Fibroblast of skin of left biceps (primary cell): ENCODE results near the gene ISM1.

Experiments
- DNase-seq, 2 experiments: peaks; one replicate each; pipeline ENCODE4 v3.0.0-alpha.2; 2013; ENCODE audit warnings: low read depth in 2 of 2

ISM1 gene

DNA sequence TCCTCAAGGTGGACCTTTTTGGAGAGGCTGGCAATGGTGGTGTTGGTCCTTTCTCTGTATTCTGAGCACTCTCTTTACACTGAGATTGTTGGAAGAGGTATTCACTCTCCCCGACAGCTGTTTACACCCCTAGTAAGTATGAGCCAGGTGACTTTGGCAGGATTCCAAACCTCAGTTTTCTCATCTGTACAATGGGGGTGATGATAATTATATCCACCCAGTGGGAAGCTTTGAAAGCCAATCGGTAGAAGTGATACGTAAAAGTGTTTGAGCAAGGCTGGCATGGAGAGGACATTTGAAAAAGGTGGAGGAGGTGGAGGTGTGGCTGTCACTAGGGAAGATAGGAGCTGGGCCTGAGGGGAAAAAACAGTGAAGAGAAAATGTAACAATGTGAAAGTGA, 35.5 kb downstream of the ISM1 start:
- no peak for DNase-seq

DNA sequence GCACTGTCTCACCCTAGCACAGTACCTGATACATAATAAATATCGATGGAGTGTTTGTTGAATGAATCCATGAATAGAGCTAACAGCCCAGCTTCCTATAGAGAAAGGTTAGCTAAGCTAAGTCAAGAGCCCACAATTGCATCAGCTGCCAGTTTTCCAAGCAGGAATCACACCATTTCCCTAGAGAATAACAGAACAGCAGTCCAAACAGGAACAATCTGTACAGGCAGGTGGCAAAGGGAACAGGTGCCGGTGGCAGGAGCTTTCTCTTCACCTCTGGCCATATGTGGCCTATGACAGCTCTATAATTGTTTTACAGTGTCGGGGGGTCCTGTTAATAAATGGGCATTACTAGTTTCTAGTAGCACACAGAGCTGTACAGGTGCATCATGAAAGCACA, 38.8 kb downstream of the ISM1 start:
- no peak for DNase-seq

DNA sequence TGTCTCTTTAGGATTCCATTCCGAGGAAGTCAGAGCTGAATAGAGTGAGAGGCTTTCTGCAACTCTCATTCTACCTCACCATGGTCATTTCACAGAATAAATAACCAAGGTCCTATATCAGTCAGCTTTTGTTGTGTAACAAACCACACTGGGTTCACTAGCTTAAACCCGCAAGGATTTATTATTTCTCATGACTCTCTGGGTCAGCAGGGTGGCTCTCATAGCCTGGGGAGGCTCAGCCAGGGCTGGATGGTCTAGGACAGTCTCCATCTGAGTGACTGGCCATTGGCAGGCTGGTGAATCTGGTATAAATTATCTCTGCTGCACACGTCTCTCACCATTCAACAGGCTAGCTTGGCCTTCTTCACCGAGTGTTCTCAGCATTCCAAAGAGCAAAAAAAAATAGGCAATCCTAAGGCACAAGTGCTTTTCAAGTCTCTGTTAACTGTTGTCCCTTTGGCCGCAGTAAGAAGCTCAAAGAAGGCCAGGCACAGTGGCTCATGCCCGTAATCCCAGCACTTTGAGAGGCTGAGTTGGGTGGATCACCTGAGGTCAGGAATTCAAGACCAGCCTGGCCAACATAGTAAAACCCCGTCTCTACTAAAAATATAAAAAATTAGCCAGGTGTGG, 39.7 kb downstream of the ISM1 start:
- DNase-seq, result no peak

DNA sequence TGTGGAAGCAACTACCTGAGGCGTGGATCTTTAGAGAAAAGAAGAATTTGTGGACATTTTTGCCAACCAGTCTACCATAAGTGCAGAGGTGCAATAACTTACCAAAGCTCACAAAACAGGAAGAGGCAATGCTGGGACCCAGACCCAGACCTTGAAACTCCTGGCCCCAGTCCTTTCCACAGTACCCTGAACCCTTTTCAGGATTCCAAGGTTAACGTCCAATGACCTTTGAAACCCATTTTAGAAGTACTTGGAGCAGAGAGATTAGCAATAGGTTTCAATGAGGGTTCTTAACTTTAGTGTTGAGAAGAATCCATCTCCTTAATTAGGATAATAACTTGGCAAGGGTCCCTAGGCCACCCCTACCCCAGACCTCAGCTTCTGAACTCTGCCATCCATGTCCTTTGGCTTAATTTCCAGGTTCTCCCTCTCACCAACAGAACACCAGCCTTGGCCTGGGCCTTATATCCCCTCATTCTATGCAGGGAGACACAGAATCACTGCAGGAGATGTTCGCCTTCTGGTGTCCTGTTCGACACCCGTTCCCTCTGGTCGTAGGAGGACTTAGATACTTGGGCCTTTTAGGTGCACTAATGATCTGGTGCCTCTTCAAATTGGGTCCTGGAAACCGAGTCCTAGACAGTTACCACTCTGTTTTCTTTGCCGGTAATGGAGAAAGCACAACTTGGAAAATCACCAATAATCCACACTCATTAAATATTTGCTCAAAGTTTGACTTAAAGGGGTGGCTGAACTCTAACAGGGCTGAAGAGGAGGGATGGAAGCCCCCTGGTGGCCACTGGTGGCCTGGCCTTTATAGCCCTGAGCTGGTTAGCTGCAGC, 40.6 kb downstream of the ISM1 start:
- peak; percentile 6 to 12 for DNase-seq

DNA sequence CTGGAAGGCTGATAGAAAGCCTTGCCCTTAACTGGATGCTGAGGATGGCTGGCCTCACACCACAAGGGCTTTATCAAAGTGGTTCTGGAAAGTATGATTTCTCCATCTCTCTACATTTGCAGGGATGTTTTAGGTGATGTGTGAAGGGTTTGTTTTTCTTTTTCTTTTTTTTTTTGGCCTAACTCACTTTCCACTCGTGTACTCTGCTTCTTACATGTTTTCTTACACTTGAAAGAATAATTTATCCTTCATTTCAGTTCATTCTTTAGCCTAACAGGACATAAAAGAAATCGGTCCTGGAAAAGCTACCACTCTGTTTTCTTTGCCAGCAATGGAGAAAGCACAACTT, 41.2 kb downstream of the ISM1 start:
- no peak for DNase-seq

DNA sequence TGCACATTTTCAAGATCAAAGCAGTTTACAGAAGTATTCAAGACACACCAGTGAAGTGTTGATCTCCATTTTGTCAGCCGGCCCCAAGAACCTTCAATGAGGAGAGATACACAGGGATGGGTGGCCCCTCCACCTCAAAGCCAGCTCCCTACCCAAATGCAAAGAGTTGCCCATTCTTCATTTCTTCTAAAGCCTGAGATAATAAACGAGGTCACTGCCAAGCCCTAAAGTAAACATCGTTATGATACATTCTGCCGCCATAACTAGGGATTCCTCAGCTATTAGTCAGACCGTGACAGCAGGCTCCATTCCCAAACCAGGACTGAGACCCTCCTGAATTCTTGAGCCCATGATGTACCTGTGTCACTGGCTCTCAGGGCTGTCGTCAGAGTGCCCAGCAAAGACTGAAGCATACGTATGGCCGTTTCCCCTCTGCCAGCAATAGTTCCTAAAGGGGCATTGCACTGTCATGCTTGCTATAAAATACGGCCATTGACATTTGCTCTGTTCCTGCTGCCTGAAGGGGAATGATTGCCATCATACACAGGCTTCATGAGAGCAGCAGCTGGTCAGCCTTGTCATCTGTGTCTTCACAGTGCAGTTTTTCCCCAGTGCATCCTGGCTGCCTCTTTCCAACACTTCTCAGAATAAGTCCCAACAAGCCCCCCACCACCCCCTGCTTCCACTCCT, 41.7 kb downstream of the ISM1 start:
- DNase-seq, result no peak

DNA sequence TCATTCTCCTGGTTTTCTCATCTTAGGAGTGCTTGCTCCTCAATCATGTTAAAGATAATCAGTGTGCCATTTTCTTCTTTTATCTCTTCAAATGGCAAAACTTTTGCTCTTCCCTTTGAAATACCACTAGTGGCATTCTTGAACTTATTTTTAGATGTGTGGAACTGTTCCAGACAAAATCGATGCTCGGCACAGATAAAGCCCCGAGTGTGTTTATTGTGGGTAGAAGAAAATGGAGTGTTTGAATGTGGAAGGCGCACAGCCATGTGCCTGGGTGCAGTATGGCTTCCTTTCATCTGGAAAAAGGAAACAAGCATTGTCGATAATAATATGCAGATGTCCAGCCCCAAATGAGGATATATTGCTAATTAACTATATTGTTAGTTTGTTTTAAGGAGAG, 42.4 kb downstream of the ISM1 start:
- DNase-seq, result no peak

DNA sequence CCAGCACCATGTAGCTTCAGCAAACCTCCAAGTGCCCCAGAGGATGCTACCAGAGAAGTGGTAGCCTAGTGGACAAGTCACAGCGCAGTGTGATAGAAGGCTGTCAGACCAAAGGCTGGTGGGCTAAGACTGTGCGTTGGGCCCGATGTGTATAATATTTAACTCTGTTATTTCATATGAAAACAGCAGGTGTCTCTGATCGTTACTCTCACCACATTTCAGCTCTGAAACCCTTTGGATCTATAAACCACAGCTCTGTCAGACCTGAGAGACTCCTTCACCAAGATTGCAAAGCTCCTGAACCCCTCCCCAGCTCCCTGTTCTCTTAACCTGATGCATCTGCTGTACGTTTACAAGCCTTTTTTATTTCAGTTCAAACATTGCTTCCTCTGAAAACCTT, 43.8 kb downstream of the ISM1 start:
- DNase-seq, result no peak

DNA sequence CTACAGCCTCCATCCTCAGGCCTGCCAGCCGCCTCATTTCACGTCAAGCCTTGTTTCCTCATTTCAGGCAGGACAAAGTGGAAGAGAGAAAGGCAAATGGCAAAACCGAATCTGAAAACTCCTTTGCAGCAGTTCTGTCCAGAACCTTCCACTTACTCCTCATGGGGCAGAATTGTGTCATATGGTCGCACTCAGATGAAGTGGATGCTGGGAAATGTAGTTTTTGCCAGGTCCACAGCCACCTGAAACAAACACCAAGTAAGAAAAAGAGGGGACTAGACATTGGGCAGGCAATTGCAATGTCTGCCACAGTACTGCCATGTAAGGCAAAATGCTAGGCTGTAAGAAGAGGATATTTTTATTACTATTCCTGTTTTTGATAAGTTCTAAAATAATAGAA, 44.9 kb downstream of the ISM1 start:
- DNase-seq, result no peak

DNA sequence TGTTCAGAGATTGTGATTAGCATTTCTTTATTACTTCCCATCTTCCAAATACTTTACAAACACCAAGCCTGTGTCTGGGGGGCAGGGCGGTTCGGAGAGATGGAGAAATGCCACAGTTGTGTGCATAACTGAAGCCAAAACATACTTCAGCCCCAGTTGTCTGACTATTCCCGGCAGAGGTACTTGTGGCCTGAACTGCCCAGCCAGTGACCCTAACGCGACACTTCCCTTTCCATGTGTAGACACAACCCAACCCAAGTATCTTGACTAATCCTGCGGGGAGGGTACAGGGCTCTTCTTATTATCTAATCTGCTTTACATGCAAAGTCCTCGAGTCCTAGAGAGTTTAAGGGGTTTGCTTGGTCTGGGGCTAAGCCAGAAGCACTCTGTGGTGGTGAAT, 46.2 kb downstream of the ISM1 start:
- no peak for DNase-seq

DNA sequence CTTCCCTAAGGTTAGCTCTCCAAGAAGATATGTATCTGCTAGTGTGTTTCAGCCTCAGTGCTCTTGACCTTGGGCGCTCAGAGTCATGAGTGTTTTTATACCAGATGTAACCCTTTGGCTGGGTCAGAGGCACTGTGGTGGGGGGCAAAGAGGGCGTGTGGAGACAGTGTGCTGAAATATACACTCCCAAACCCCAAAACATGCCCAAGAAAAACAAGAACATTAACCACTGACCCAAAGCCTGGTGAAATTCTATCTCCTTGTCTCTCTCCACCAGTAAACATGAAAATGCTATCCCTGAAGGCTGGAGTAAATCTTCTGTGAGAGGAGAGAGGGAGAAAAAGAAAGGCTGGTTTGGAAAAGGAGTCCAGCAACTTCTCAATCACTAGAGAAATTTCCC, 47.9 kb downstream of the ISM1 start:
- DNase-seq, result no peak

DNA sequence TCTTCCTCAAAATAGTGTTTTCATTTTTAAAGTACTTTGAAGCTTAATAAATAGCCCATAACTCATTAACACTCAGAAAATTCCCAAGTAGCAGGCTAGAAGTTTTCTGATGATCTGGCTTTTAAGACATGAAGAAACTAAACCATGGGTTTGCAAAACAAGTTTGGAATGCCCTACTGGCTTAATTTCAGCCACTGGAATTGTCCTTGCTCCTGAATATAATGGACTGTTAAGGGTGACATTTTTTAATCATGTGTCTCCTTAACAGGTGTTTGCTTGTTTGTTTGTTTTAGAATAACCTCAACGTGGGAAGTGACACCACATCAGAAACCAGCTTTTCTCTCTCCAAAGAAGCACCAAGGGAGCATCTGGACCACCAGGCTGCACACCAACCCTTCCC, 49.1 kb downstream of the ISM1 start:
- DNase-seq, result no peak

DNA sequence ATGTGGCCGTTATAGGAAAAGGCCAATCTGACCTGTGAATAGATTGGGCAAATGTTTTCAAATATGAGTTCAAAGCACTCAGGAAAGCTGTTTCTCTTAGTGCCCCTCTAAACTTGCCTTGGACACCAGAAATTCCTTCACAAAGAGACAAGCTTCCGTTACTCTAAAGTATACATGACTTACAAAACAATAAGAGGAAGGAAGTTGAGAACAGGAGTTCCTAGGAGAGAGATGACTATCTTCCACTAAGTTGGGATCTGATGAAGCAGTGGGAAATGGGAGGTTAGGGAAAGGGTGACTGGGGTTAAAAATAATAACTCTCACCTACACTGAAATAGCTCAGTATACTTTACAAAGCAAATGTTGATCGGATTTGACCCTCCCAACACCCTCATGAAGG, 50.0 kb downstream of the ISM1 start:
- no peak for DNase-seq

DNA sequence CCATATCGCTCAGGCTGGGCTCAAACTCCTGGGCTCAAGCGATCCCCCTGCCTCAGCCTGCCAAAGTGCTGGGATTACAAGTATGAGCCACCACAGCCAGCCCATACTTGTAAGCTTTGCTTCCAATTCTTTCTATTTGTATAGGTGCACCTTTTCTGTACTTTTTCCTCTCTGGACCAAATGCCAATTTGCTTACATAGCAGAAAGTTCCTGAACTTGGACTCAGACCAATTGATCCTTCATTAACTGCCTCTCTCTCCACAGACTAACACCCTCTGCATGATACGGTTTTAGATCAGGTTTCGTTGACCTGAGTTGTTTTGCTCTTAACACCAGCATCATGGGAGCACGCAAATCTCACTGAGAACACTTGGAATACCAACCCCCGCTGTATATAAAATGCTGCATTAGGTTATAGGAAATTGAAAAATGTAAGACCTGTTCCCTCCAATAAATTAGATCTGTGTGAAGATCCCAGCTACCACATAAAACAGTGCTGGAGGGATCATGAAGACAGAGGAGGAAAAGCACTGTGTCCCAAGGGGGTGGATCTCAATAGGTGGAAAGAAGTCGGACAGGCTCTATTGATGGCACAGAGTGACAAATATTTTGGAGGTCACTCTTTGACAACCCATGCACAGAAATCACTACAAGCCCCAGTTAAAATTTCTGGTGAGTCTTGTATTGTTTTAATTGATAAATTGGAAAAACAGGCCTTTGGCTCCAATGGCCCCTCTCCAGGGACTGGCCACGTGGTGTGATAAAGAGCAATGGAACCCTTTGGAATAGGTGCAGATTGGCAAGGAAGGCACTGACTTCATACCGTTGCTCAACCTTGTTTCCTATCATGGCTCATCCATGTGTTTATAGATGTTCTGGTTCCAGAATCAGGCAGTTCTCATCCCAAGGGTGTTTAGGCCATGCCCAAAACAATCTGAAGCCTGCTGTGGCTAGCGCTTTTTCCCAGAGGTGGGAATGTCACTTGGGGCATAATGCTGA, 51.2 kb downstream of the ISM1 start:
- DNase-seq, result no peak

DNA sequence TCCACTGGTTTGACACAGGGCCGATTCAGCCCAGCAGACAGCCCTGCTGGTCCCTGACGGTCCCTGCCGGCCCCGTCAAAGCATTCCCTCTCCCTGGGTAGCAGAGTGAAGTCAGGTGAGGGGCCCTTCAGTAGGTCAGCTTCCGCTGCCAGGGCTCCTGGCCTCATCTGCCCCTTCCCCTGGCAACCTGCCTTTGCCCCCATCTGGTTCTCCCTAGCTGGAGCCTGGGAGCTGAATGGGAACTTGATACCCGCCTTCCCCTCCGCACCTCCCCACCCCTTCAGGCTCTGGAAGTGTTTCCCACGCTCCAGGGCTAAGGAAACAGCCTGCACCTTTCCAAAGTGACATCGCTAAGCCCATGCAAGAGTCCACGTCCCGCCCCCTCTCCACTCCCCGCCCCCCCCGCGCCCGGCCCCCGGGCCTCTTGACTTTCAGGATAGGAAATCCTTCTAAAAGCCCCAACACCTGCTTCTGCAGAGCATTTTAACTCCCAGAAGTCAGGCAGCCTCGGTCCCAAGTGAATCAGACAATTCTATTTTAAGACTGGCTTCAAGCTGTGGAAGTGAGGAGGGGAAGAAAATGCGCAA, 53.3 kb downstream of the ISM1 start:
- no peak for DNase-seq

DNA sequence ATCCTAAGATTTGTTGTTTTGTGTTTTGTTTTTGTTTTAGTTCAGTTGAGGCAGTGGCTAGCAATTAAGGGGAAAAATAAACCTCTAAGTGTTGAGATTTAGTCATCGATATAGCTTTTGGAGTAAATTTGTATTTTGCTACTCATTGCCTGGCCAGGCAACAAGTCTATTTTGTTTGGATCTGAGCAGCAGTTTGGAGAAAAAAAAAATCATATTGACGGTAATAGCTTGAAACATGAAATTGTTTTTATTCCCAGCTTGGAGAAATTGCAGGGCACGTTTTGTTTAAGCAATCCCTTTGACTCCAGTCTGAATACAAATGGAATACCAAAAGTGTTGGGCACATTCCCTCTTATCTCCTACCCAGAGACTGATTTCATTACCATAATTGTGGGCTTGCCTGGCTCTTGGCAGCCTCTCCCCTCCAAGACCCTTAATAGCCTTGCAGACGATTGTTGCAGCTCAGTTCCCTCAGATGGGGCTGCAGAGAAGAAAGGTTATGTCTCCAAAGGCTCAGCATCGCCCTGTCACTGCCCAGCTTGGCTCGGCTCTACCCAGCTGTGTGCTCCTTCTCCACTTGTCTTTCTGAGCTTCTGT, 56.0 kb downstream of the ISM1 start:
- no peak for DNase-seq

DNA sequence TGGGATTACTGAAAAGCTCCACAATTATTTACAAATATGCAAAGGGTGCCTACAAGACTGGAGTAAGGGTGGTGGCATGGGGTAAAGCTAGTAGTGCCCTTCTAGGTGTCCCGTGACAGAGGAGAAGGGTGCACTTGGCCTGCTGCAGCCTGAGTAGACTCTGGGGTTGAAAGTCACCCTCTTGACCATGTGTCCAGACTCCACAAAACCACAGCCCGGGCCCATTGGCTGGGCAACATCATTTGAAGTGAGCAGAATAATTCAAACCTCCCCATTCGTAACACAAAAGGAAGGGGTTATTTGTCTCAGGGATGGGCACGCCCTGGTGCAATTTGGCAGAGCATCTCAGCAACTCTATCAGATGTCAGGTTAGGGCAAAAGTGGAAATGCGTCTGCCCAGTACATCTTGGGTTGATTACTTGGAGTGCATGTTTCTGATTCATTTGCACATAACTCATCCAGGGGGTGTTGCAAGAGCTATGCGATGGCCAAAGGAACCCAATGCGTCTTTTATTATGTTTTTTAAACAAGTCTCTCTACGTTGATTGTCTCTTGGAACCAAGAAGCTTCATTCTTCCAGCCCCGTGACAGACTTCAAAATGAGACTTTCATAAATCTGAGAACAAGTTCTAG, 56.7 kb downstream of the ISM1 start:
- no peak for DNase-seq

DNA sequence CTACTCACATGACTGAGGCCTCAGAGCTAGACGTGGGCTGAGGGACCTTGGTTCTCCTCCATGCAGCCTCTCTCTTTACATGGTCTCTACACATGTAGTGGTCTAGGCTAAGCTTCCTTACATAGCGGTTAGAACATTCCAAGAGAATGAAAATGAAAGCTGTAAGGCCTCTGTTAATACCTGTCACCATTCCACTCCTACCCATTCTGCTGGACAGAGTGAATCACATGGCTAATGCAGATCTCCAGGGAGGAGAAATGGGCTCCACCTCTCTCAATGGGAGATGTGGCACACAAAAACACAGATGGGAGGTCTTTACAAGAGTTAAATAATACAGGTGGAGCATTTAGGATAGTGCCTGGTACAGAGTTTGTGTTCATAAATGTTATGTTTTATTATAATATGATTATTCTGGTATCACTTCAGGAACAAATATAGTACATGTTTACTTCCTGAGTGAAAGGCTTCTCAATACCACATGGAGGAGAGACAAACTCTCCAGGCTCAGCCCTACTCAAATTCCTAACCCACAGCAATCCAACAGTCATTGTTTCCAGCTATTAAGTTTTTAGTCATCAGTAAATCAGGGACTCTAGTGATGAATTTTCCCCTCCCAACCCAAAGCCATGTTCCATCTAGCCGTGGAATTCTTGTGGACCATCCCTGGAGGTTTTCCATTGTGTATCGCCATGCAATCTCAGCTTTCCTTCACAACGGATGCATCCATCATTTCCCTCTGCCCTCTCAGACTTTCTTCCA, 57.9 kb downstream of the ISM1 start:
- no peak for DNase-seq

DNA sequence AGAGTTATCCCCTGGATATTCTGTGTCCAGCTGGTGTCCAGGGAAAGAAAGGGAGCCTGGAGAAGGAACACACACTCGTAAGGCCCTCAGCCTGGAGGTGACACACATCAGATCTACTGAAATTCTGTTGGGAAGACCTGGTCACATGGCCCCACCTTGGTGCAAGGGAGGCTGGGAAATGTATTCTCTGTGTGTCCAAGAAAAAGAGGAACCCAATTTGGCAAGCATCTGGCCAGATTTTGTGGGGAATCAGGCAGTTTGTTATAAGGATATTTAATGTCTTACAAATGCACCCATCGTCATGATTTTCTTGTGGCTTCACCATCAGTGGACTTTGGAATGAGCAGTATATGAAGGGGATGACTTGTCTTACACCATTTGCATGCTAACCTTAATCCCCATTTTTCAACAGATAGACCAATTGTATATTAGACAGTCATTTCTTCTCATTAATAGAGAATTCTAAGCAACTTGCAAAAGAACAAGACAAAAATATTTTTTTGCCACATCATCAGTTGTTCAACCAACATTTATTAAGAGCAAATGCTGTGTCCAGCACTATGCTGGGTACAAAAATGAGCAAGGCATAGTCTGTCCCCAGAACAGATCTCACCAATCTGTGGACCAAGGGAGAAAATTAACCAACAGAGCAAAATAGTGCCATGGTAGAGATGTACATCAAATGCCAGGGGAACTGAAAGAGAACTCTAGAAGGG, 59.7 kb downstream of the ISM1 start:
- no peak for DNase-seq
